Neural progenitor cell (in vitro differentiated cells): ENCODE results near the gene RABGGTA. TPM values are rescaled to one million over a fixed set of nuclear protein-coding genes. Genes with fewer than 3 reads are reported as not detected.

Source experiments
- DNase-seq: peaks from one replicate; pipeline ENCODE4 v3.0.0-alpha.2; 2016; ENCODE audit warnings: low spot score
- H2AFZ ChIP-seq: fragments of 200-600 bp; sonication (generic); replicated peaks from 2 replicates; pipeline ENCODE4 v1.6.1; 2016; ENCODE audit warnings: antibody characterized with exemption
- H3F3A ChIP-seq: fragments of 200-600 bp; sonication (generic); 2 replicates; pipeline ENCODE4 v1.6.1; 2016; ENCODE audit warnings: antibody characterized with exemption, low read depth
- H3K27ac ChIP-seq: fragments of 200-600 bp; sonication (generic); 2 replicates; pipeline ENCODE4 v1.5.1; 2016; ENCODE audit warnings: mild to moderate bottlenecking
- H3K27me3 ChIP-seq: fragments of 200-600 bp; sonication (generic); 2 replicates; pipeline ENCODE4 v1.6.1; 2016; ENCODE audit warnings: mild to moderate bottlenecking, moderate library complexity
- H3K36me3 ChIP-seq: fragments of 200-600 bp; sonication (generic); 2 replicates; pipeline ENCODE4 v1.5.1; 2016
- H3K4me1 ChIP-seq: fragments of 200-600 bp; sonication (generic); 2 replicates; pipeline ENCODE4 v1.6.1; 2016; ENCODE audit warnings: mixed run types
- H3K4me2 ChIP-seq: fragments of 200-600 bp; sonication (generic); 2 replicates; pipeline ENCODE4 v1.6.1; 2016
- H3K4me3 ChIP-seq: fragments of 200-600 bp; sonication (generic); 2 replicates; pipeline ENCODE4 v1.5.1; 2016
- H3K79me2 ChIP-seq: fragments of 200-600 bp; sonication (generic); 2 replicates; pipeline ENCODE4 v1.6.1; 2016; ENCODE audit warnings: low read depth
- H3K9ac ChIP-seq: fragments of 200-600 bp; sonication (generic); 2 replicates; pipeline ENCODE4 v1.6.1; 2016
- H3K9me3 ChIP-seq: fragments of 200-600 bp; sonication (generic); 2 replicates; pipeline ENCODE4 v1.5.1; 2016; ENCODE audit warnings: low read depth
- H4K20me1 ChIP-seq: fragments of 200-600 bp; sonication (generic); 2 replicates; pipeline ENCODE4 v1.6.1; 2016; ENCODE audit warnings: low read depth
- H3K27ac Mint-ChIP-seq: 3 replicates; pipeline ENCODE4 v1.8.0; 2021; ENCODE audit warnings: mixed read lengths
- H3K27me3 Mint-ChIP-seq: 2 replicates; pipeline ENCODE4 v1.8.0; 2022; ENCODE audit warnings: low read depth, mild to moderate bottlenecking, inconsistent platforms, moderate library complexity, mixed read lengths; ENCODE audit not compliant: insufficient read depth
- H3K36me3 Mint-ChIP-seq: 3 replicates; pipeline ENCODE4 v1.8.0; 2021; ENCODE audit warnings: mixed read lengths
- H3K4me1 Mint-ChIP-seq: 3 replicates; pipeline ENCODE4 v1.8.0; 2021; ENCODE audit warnings: mixed read lengths
- H3K4me3 Mint-ChIP-seq: 3 replicates; pipeline ENCODE4 v1.8.0; 2021; ENCODE audit warnings: mild to moderate bottlenecking, moderate library complexity, mixed read lengths
- H3K9me3 Mint-ChIP-seq: 3 replicates; pipeline ENCODE4 v1.8.0; 2020; ENCODE audit warnings: mixed read lengths
- EZH2 ChIP-seq: fragments of 200-600 bp; sonication (generic); IDR thresholded peaks from 2 replicates; pipeline ENCODE4 v1.6.1; 2017; ENCODE audit warnings: antibody characterized with exemption, mild to moderate bottlenecking, moderate library complexity
- EZH2phosphoT487 ChIP-seq: fragments of 200-600 bp; sonication (generic); IDR thresholded peaks from 2 replicates; pipeline ENCODE4 v1.6.1; 2017; ENCODE audit warnings: antibody characterized with exemption
- total RNA-seq: library from RNA; depleted of rRNA; stranded (reverse); fragments of >200 nt; gene quantifications from 2 replicates; pipeline ENCODE4 v1.2.3, GENCODE V29; 2015; ENCODE audit warnings: low replicate concordance
- TF ChIP-seq, protein P1 (sequence below): fragments of 200-600 bp; sonication (generic); IDR thresholded peaks from 2 replicates; pipeline ENCODE4 v1.5.1; 2017; ENCODE audit warnings: antibody characterized with exemption, mild to moderate bottlenecking

The RABGGTA gene
- total RNA-seq, 1 donor from 2014 or later = 7.1 TPM

DNA sequence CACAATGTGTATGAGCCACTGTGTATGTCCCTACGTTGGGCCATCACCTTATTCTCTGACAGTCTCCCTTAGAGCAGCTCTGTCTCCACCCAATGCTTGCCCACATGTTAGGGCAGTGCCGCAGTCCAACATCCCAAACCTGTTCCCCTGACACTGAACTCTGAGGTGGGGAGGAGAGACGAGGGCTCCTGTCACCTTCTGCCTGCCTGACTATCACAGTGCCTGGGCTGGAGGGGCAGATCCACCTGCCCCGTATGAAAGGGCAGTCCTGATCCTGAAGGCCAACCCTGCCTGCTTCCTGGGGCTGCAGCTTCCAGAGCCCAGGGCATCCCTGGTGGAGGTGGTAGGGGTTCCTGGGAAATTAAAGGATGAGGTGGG lies 10.6 kb downstream of the RABGGTA start:
- no peak overlapping the region for H3K27ac Mint-ChIP-seq
- no peaks in the 10 kb centered on the region for H3F3A ChIP-seq
- TF ChIP-seq EZH2phosphoT487 (no peak), EZH2 (no peak)
- TF ChIP-seq, protein P1, sequence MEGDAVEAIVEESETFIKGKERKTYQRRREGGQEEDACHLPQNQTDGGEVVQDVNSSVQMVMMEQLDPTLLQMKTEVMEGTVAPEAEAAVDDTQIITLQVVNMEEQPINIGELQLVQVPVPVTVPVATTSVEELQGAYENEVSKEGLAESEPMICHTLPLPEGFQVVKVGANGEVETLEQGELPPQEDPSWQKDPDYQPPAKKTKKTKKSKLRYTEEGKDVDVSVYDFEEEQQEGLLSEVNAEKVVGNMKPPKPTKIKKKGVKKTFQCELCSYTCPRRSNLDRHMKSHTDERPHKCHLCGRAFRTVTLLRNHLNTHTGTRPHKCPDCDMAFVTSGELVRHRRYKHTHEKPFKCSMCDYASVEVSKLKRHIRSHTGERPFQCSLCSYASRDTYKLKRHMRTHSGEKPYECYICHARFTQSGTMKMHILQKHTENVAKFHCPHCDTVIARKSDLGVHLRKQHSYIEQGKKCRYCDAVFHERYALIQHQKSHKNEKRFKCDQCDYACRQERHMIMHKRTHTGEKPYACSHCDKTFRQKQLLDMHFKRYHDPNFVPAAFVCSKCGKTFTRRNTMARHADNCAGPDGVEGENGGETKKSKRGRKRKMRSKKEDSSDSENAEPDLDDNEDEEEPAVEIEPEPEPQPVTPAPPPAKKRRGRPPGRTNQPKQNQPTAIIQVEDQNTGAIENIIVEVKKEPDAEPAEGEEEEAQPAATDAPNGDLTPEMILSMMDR = no peak
- DNase-seq = no peak
- H3K9me3 Mint-ChIP-seq = no peaks in the 10 kb centered on the region
- no peaks in the 10 kb centered on the region for H4K20me1 ChIP-seq
- no peaks in the 10 kb centered on the region for H3K4me1 ChIP-seq
- peaks cover 2% of the 10 kb centered on the region for H3K27me3 Mint-ChIP-seq
- no peaks in the 10 kb centered on the region for H3K9me3 ChIP-seq
- no peaks in the 10 kb centered on the region for H3K27me3 ChIP-seq
- no peak overlapping the region for H3K27ac ChIP-seq
- H3K4me3 ChIP-seq = no peak overlapping the region
- no peak overlapping the region for H3K4me2 ChIP-seq
- peak overlapping the region; percentile 13 for H3K9ac ChIP-seq
- H3K79me2 ChIP-seq = no peaks in the 10 kb centered on the region
- H3K36me3 ChIP-seq = no peaks in the 10 kb centered on the region
- H2AFZ ChIP-seq = no peak overlapping the region
- no peak overlapping the region for H3K4me3 Mint-ChIP-seq
- H3K4me1 Mint-ChIP-seq = no peaks in the 10 kb centered on the region
- no peaks in the 10 kb centered on the region for H3K36me3 Mint-ChIP-seq

DNA sequence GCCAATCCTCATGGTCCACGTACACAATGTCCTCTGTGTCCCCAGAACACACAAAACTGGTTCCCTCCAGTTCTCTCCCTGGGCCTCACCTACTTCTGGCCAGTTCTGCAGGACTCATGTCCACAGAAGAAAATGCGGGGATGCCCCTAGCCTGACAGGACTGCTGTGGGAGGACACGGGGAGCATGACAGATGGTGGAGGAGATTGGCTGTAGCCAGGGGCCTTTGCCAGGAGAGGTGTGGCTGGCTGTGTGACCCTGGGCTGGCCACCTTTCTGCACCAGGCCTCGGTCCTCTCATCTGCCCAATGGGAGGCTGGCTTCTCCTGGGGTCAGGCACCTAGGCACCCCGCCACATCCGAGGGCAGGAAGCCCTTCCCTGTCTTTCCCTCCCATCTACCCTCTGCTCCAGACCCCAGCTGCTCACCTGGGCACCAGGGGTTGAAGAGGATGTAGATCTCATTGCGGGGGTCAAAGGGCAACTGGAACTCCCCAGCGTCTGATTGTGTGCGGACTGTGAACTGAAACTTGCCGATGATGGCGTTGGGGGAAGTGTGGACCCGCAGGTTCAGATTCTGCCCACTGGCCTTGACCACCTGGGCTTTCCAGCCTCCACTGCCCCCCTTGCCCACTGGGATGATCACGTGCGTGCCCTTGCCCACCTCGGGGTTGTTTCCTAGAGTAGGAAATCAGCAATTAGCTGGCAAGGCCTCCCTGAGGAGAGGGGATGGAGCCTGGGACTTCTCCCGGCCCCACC lies 11.2 kb downstream of the RABGGTA start:
- H3K27me3 Mint-ChIP-seq = peaks cover 2% of the 10 kb centered on the region
- no peak for DNase-seq
- Histone ChIP-seq H3K4me1 (no peaks in the 10 kb centered on the region), H3K9me3 (no peaks in the 10 kb centered on the region), H3K9ac (peak overlapping the region; percentile 13), H3K36me3 (no peaks in the 10 kb centered on the region), H3K4me3 (no peak overlapping the region), H4K20me1 (no peaks in the 10 kb centered on the region), H3K27me3 (no peaks in the 10 kb centered on the region), H3F3A (no peaks in the 10 kb centered on the region), H3K27ac (no peak overlapping the region), H3K4me2 (no peak overlapping the region), H2AFZ (no peak overlapping the region), H3K79me2 (no peaks in the 10 kb centered on the region)
- H3K4me3 Mint-ChIP-seq = no peak overlapping the region
- H3K27ac Mint-ChIP-seq = no peak overlapping the region
- no peaks in the 10 kb centered on the region for H3K9me3 Mint-ChIP-seq
- H3K4me1 Mint-ChIP-seq = no peaks in the 10 kb centered on the region
- TF ChIP-seq, protein P1 = no peak
- TF ChIP-seq EZH2phosphoT487 (no peak), EZH2 (no peak)
- no peaks in the 10 kb centered on the region for H3K36me3 Mint-ChIP-seq

DNA sequence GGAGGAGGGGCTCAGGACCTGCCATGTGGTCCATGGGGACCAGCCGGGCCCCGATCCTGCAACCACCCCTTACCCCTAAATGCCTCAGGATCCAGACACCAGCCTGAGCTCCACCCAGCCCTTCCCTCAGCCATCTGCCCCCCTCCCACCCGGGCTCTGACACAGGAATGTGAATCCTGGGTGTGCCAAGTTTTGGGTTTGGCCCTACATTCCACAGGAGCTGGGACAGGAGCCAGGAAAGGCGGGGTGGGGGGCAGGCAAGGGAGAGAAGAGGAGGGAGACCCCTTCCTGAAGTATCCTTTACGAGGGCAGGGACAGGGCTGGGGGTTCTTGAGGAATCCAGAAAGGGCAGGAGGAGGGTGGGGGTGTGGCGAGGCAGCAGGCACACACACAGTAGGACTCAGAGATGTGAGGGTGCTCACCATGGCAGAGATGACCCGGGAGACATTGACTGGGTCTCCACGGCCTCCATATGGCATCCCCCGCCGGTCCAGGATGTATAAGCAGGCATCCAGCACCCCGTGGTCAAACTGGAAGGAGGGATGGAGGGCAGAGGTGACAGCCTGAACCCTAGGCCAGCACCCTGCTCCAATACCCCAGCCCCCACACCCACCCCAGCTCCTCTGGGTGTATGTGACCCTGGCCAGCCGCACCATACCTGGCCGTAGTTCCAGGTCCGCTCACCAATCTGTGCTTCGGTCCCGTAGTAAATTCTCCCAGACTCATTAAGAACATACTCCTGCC lies 11.9 kb downstream of the RABGGTA start:
- TF ChIP-seq EZH2 (no peak), EZH2phosphoT487 (no peak)
- TF ChIP-seq, protein P1 = no peak
- no peaks in the 10 kb centered on the region for H3K79me2 ChIP-seq
- H3K27ac ChIP-seq = no peak overlapping the region
- no peaks in the 10 kb centered on the region for H4K20me1 ChIP-seq
- no peaks in the 10 kb centered on the region for H3K9me3 Mint-ChIP-seq
- no peak overlapping the region for H2AFZ ChIP-seq
- H3F3A ChIP-seq = no peaks in the 10 kb centered on the region
- H3K9ac ChIP-seq = no peak overlapping the region
- H3K27ac Mint-ChIP-seq = no peak overlapping the region
- peaks cover 2% of the 10 kb centered on the region for H3K27me3 Mint-ChIP-seq
- no peaks in the 10 kb centered on the region for H3K4me1 Mint-ChIP-seq
- H3K4me2 ChIP-seq = no peak overlapping the region
- H3K4me1 ChIP-seq = no peaks in the 10 kb centered on the region
- no peaks in the 10 kb centered on the region for H3K36me3 Mint-ChIP-seq
- H3K4me3 ChIP-seq = no peak overlapping the region
- DNase-seq = no peak
- no peaks in the 10 kb centered on the region for H3K27me3 ChIP-seq
- no peaks in the 10 kb centered on the region for H3K36me3 ChIP-seq
- no peaks in the 10 kb centered on the region for H3K9me3 ChIP-seq
- H3K4me3 Mint-ChIP-seq = no peak overlapping the region
